GM21717 (cell line): ENCODE data around the gene SURF1.
"Not testable (repeated sequence)": the region's sequence is repeated elsewhere in the genome, so short reads cannot be mapped to it uniquely, and the experiment has no call there.

ENCODE experiments used
- ATAC-seq: cut with Tn5 transposase; IDR thresholded peaks from one replicate; pipeline ENCODE4 v1.9.1; 2021; ENCODE audit warnings: mild to moderate bottlenecking, moderate library complexity; ENCODE audit not compliant: unreplicated experiment

SURF1 gene

GRCh38 chr9:133346021-133346785, 10.1 kb downstream of the SURF1 start:
- no peak for ATAC-seq

DNA sequence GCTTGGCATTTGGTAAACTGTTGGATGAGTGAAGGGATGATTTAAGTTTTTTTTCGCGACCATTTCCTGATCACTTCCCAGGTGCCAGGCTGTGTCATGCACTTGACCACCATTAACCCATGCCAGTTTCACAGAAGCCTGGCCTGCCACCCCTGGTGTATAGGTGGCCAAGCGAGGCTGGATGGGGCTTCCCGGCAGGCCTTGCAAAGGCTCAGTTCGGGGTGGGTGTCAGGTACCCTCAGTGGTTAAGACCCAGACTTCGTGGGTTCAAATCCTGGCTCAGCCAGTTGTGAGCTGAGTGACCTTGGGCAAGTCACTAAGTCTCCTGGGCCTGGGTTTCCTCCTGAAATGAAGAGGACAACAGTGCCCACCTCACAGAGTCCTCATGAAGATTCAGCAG, 10.7 kb downstream of the SURF1 start:
- ATAC-seq, result no peak

DNA sequence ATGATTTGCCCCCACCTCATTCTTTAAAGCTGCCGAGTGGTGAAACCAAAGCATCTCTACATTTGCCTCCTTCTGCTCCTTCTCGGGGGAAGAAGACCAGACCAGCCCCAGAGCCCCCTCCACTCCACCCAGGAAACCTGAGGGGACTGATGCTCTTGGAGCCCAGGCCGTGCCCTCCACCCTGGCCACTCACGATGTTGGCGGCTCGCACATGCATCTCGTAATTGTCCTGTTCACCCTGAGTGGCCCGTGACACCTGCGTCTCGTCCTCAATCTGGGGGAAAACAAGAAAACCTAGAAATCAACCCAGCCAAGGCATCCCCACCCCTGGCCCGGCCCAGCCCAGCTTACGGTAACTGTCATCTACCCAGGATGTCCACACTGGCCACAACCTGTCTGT, 11.3 kb downstream of the SURF1 start:
- ATAC-seq, result no peak

GRCh38 chr9:133344071-133344470, 12.2 kb downstream of the SURF1 start:
- ATAC-seq, result no peak

DNA sequence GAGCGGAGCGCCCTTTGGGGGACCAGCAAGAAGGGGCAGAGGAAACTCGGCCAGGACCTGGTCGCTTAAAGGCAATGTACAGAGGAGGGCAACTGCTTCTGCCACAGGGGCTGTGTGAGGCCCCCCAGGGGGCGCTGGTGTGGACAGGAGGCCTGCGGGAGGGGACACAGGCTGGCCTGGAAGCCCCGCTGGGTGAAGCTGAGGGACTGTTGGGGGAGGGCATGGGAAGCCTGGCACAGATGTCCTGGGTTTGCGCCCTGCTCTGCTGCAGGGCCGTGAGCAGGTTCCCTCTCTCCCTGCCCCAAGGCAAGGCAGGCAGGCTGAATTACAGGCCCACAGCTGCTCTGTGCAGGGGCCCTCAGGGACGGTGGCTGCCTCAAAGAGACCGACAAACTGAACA, 13.7 kb downstream of the SURF1 start:
- no peak for ATAC-seq

DNA sequence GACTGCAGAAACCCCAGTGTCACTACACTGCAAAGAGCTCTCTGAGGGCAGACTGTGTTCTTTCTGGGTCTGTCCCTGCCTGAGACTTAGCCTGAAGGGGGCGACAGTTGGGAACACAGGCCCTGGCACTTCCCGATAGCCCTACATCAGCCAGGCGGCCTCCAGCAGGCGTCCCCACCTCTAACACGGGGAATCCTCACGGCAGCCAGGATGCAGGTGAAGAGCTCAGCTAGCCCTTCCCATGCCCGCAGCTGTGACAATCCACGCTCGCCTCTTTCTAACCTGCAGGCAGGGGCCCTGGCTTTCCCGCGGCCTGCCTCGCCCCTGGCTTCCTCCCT, 14.2 kb downstream of the SURF1 start:
- ATAC-seq, result no peak

GRCh38 chr9:133341369-133342068, 14.8 kb downstream of the SURF1 start:
- no peak for ATAC-seq

DNA sequence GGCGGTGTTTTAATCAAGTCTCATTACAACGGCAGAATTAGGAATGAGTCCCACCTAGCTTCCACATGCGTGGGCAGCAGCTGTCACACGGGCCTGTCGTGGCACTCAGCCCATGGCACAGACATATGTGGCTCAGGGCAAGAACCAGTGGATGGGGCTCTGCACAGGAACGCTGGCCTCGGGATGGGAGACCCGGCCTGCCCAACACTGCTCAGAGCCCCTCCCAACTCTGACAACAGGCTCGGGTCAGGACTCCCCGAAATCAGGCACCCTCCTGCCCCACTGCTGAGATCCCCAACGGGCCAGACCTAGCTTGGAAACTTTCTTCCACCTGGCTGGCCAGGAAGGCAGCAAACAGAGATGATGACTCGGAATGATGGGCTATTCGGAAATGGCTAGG, 15.4 kb downstream of the SURF1 start:
- ATAC-seq, result no peak

GRCh38 chr9:133340256-133340655, 16.0 kb downstream of the SURF1 start:
- no peak for ATAC-seq

DNA sequence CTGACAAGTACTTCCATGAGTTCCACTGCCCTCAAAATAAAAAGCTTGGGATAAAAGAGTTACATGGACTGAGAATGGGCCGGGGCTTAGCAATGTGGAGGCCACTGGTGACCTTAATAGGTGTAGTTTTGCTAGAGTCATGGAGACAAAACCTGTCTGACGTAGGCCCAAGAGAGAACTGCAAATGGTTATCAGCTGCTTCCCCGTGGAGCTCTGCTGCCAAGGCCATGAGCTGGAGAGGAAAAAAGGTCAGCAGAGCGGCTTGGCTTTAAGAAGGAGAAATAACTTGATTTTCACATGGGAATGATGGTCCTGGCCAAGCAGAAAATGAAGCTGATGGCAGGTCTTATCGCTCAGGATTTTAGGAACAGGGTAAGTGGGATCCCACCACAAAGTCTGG, 16.6 kb downstream of the SURF1 start:
- ATAC-seq, result no peak

DNA sequence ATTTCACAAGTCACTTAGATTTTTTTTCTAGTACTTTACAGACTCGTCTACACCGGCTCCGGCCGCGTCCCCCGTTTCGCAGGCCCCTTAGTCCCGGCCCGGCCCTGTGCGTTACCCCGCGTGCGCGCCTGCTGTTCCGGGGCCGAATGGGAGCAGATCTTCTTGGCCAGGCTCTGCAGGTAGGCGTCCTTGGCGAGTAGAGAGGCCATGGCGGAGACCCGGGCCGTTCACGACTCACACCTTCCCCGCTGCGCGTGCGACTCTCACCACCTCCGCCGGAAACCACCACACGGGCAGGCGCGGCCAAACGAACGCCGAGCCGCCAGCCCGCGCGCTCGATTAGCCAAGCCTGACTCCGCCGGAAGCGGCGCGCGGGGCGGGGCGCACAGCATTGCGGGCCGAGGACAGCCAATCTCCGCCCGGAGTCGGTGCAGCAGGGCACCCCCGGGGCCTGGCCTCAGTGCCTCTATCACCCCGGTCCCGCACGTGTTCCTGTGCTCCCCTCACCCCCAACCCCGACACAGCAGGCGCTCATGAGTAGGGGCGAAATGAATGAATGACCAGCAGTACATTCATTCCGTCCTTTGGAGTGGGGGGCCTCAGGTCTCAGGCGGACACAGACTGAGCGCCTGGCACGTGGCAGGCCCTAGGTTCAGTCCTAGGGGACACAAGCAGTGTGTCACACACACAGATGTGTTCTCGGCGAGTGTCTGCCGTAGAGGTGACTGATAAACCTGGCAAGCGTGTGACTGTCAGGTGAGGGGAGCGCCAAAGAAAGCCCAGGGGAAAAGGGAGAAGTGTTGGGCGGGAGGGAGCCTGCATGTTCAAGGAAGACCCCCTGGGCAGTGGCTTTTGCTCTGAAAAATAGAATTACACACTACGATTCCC, 20.1 kb downstream of the SURF1 start, which contains the start of gene SURF6:
SURF6 (minus strand) TSS at position 265 of the 888 bp plus-strand sequence; CDS start at position 209, 56 bp downstream.
- ATAC-seq, result peak; percentile 76

DNA sequence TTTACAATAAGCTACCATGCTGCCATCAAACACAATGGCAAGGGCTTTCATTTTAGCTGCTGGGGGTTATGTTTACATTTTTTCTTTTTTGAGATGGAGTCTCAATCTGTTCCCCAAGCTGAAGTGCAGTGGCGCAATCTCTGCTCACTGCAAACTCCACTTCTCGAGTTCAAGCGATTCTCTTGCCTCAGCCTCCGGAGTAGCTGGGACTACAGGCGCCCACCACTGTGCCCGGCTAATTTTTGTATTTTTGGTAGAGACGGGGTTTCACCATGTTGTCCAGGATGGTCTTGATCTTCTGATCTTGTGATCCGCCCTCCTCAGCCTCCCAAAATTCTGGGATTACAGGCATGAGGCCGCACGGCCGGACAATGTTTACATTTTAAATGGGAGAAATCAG, 21.4 kb downstream of the SURF1 start:
- ATAC-seq, result not testable (repeated sequence)

GRCh38 chr9:133334161-133334560, 22.1 kb downstream of the SURF1 start:
- no peak for ATAC-seq

DNA sequence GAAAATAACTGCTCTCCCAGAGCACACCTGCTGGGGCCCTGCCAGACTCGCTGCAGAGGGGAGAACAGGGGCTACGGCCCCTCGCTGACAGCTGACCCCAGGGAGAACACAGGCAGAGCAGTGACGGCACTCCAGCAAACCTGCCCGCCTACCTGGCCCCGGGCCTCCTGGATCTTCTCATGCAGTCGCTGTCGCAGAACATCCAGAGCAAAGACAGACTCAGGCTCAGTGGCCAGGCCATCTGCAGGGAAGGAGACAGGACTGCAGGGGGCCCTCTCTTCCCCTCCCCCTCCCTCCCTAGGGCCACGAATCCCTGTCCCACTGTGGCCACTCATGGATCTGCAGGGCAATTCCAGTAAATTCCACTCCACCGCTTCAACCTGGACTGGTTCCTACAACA, 22.7 kb downstream of the SURF1 start:
- ATAC-seq, result no peak

DNA sequence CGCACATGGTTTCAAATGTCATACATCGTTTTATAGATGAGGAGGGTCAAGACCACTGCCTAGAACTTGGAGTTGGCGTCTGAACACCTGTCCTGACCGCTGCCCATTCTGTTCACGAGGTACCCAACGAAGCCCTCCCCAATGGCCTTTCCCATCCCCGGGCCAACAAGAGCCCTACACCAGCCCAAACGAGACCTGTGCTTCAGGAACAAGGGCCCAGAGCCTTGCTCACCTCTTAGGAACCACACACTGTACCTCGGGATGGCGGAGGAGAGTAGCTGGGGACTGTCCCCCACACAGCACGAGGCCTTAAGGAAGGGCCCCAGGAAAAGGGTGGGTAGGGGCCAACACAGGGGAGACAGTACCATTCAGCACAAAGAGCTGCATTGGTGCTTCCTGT, 23.3 kb downstream of the SURF1 start:
- ATAC-seq, result no peak

- ATAC-seq, result no peak
Observed at GRCh38 chr9:133332381-133332730, 23.9 kb downstream of the SURF1 start.

DNA sequence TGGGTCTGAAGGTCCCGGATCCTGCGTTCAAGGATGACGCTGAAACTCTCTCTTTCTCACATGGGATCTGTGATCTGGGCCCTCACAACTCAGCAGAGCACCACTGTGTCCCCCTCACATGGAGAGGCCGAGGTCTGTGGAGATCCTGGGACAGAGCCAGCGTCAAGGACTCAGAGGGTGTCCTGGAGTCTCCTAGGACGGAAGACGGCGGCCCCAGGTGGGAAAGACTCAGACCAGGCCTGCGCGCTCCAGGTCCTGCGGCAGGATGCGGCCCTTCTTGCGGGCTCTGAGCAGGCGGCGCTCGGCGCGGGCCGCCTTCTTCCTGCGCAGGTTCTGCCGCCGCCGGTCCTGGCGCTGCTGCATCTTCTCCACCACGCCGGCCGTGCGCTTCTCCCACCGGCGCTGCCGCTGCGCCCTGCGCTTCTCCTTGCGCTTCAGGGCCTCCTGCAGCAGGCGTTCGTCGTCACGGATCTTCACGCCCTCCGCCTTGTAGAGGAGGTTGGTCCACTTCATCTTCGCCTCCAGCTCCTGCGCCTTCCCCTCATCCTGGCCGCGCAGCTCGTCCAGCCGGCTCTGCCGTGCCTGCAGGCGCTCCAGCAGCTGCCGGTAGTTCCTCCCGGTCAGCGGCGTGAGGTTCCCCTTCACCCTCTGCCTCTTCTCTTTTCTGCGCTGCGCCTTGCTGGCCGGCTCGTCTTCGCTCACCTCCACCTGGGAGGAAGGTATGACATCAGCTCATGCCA, 24.5 kb downstream of the SURF1 start:
- ATAC-seq, result no peak

DNA sequence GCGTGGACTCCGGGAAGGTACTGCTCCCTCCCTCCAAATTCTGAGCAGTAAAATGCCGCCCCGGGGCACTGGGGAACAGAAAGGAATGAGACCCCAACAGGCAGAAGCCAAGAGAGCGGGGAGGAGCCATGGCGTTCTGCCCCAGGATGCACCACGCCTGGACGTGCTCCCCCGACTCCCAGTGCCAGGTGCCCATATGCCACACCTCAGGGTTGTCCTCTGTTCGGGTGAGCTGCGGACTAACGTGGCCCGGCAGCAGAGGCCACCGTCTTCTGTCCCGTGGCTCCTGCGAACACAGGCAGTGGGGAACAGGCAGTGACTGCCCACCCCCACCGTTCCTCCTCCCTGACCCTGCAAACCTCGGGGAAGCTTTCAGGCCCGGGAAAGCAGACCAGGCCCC, 25.1 kb downstream of the SURF1 start:
- ATAC-seq, result no peak

DNA sequence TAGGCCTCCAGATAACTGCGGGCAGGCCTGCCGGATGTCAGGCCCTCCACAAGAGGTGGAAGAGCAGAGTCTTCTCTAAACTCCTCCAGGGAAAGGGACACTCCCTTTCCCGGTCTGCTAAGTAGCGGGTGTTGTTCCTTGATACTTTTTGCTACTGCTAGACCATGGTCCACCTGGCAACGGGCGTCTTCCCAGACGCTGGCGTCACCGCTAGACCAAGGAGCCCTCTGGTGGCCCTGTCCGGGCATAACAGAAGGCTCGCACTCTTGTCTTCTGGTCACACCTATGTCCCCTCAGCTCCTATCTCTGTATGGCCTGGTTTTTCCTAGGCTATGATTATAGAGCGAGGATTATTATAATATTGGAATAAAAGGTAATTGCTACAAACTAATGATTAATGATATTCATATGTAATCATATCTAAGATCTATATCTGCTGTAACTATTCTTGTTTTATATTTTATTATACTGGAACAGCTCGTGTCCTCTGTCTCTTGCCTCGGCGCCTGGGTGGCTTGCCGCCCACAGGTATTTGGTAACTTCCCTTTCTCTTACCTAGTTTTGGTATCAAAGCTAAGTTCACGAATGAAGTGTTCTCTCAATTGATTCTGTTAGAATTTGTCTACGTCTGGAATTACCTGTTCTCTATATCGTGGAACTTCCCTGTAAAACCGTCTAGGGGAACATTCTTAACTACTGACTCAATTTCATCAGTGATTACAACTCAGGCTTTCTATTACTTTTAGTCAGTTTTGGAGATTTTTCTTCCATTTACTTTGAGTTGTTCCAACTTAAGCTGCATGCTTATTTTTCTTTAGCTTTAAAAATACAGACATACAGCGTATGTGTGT, 26.8 kb downstream of the SURF1 start:
- ATAC-seq, result not testable (repeated sequence)
